ENCODE results near the gene KHDC4. TPM values are rescaled to one million over a fixed set of nuclear protein-coding genes. Genes with fewer than 3 reads are reported as not detected.

Gene KHDC4
- total and polyA plus RNA-seq, 2 of the 13 experiments (the other 11 are each of a cell fraction or from before 2014, with no cell fraction given): 33.5 to 92.0 TPM

GRCh38 chr1:155961937-155962336, 27.7 kb upstream of the KHDC4 start:
- TF ChIP-seq, protein P1, sequence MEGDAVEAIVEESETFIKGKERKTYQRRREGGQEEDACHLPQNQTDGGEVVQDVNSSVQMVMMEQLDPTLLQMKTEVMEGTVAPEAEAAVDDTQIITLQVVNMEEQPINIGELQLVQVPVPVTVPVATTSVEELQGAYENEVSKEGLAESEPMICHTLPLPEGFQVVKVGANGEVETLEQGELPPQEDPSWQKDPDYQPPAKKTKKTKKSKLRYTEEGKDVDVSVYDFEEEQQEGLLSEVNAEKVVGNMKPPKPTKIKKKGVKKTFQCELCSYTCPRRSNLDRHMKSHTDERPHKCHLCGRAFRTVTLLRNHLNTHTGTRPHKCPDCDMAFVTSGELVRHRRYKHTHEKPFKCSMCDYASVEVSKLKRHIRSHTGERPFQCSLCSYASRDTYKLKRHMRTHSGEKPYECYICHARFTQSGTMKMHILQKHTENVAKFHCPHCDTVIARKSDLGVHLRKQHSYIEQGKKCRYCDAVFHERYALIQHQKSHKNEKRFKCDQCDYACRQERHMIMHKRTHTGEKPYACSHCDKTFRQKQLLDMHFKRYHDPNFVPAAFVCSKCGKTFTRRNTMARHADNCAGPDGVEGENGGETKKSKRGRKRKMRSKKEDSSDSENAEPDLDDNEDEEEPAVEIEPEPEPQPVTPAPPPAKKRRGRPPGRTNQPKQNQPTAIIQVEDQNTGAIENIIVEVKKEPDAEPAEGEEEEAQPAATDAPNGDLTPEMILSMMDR (CRISPR knock-in tag; IDR thresholded peaks at IDR 0.05): peak; percentile 17; the same call in 1 of the 2 replicates
- TF ChIP-seq ZNF687 (CRISPR knock-in tag; IDR thresholded peaks at IDR 0.05): 0 out of 2 replicates have a peak, but pooled peaks have one; percentile 12
- no peak for TF ChIP-seq CEBPB (IDR thresholded peaks at IDR 0.05; ENCODE audit: borderline replicate concordance, low read depth, low read length)
- TF ChIP-seq ZBTB38 (CRISPR knock-in tag; IDR thresholded peaks at IDR 0.05): peak; percentile 82
- TF ChIP-seq, protein P2, sequence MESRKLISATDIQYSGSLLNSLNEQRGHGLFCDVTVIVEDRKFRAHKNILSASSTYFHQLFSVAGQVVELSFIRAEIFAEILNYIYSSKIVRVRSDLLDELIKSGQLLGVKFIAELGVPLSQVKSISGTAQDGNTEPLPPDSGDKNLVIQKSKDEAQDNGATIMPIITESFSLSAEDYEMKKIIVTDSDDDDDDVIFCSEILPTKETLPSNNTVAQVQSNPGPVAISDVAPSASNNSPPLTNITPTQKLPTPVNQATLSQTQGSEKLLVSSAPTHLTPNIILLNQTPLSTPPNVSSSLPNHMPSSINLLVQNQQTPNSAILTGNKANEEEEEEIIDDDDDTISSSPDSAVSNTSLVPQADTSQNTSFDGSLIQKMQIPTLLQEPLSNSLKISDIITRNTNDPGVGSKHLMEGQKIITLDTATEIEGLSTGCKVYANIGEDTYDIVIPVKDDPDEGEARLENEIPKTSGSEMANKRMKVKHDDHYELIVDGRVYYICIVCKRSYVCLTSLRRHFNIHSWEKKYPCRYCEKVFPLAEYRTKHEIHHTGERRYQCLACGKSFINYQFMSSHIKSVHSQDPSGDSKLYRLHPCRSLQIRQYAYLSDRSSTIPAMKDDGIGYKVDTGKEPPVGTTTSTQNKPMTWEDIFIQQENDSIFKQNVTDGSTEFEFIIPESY (CRISPR knock-in tag; IDR thresholded peaks at IDR 0.05): peak; percentile 84
- TF ChIP-seq, protein P3, sequence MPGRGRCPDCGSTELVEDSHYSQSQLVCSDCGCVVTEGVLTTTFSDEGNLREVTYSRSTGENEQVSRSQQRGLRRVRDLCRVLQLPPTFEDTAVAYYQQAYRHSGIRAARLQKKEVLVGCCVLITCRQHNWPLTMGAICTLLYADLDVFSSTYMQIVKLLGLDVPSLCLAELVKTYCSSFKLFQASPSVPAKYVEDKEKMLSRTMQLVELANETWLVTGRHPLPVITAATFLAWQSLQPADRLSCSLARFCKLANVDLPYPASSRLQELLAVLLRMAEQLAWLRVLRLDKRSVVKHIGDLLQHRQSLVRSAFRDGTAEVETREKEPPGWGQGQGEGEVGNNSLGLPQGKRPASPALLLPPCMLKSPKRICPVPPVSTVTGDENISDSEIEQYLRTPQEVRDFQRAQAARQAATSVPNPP (CRISPR knock-in tag; IDR thresholded peaks at IDR 0.05): no peak
- peak; percentile 48; the same call in 1 of the 2 replicates for TF ChIP-seq FOSL2 (CRISPR knock-in tag; IDR thresholded peaks at IDR 0.05)
- in situ Hi-C loops (cut with HindIII; ENCODE audit: extremely low pct_ligation_motif_present, low pct_unique_long_range_greater_than_20kb) (no loop called here), intact Hi-C loops (cut with micrococcal nuclease; ENCODE audit: unreplicated experiment) (no loop called here)
- FAIRE-seq (no peak), DNase-seq (ENCODE audit: low spot score) (no peak), ATAC-seq (peak; percentile 31; the same call in 2 of the 3 replicates)
- Histone ChIP-seq H3K9me3 (ENCODE audit: low read length) (no peaks in the 10 kb centered on the region), H3K4me2 (ENCODE audit: low read depth, low read length) (no peak overlapping the region), H3K27ac (ENCODE audit: extremely low read length, insufficient read depth, low read length) (no peak overlapping the region), H3K4me3 (replicated peaks in 1 of 3; ENCODE audit: insufficient read depth in 1 of 3, low read depth in 2 of 3, low read length in 3 of 3) (no peak overlapping the region), H3K27me3 (ENCODE audit: control insufficient read depth in 1 of 2, insufficient read depth in 2 of 2, low read length in 2 of 2) (no peaks in the 10 kb centered on the region), H3K36me3 (replicated peaks in 1 of 2; ENCODE audit: control insufficient read depth in 1 of 2, insufficient read depth in 2 of 2, low read length in 2 of 2) (peaks cover 38 to 78% of the 10 kb centered on the region in 2 experiments), H4K20me1 (ENCODE audit: insufficient read depth, low read length) (no peaks in the 10 kb centered on the region; the same call in 1 of the 2 replicates), H2AFZ (ENCODE audit: low read length) (no peak overlapping the region), H3K79me2 (ENCODE audit: insufficient read depth, low read length) (no peaks in the 10 kb centered on the region), H3K9ac (ENCODE audit: insufficient read depth, low read depth, low read length) (no peak overlapping the region), H3K4me1 (ENCODE audit: insufficient read depth, low read length) (peaks cover 12% of the 10 kb centered on the region)
- POLR2A ChIA-PET: interaction anchor here (2.9 kb wide), 1 partner anchor 17 kb away, joined by 17 read pairs; no protein-coding TSS in a partner anchor
- CTCF ChIA-PET (ENCODE audit: low intra/inter-chr PET ratio, low total read pairs): no interaction called here
- BruUV-seq (replicated peaks): no TSS peak
- 82% methylated on average over 14 of the region's 14 CpGs for WGBS (ENCODE audit: low lambda C conversion rate)
